Measurements from ENCODE around the gene GABRR2.
"Not testable (repeated sequence)": the region's sequence is repeated elsewhere in the genome, so short reads cannot be mapped to it uniquely, and the experiment has no call there.

The GABRR2 gene

DNA sequence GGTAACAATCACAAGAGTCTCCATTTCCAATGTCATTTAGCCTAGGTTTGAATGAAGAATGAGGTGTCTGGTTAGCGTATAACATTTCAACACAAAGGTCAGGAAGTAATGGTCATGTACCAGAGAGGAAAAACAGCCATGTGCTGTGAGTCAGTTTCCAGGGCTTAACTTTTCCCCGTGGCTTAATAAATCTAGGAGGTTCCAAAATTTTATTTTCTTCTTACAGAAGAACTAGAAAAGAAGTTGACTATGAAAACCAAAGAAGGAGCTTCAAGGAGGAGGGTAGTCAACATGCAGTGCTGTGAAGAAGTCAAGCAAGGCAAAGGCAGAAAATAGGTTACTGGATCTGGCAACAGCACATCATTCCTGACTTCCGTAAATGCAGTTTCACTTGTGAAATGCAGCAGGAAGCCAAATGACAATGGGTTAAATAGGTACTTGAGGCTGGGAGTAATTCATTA is 8.4 kb upstream of the GABRR2 start:
- DNase-seq, result no peak

DNA sequence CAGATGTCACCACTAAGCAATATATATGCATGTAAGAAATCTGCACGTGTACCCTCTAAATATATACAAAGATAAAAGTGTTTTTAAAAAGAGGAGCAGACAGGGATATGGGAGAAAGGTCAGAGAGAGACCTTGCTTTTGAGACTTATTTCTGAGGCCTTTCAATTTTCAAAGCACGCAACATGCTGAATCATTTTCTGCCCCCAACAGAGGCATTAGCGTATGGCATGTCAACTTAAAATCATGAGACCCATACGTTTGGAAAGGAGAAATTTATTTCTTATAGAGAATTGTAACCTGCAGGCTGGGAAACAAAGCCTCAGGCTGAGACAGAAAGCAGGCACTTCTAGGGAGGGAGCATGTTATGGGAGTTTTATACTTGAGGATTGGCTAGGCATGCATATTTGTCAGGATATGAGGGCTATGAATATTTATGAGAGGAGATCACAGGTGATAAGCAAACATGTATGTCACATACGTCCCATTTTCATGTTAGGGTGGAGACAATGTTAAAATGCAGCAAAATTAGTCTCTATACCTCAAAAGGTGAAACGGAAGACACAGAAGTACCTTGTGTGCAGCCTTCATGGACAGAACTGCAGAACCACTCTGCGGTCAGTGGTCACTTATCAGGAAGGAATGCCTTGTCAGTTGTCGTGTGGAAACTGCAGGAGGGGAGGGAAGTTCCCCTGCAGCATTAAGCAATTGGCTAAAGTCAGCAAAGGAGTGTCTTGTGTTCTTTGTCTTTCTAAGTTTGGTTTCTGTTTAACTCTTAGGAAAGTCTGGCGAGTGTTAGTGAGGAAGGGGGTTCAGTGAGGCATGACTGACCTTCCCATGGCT is 6.3 kb upstream of the GABRR2 start:
- DNase-seq, result no peak

DNA sequence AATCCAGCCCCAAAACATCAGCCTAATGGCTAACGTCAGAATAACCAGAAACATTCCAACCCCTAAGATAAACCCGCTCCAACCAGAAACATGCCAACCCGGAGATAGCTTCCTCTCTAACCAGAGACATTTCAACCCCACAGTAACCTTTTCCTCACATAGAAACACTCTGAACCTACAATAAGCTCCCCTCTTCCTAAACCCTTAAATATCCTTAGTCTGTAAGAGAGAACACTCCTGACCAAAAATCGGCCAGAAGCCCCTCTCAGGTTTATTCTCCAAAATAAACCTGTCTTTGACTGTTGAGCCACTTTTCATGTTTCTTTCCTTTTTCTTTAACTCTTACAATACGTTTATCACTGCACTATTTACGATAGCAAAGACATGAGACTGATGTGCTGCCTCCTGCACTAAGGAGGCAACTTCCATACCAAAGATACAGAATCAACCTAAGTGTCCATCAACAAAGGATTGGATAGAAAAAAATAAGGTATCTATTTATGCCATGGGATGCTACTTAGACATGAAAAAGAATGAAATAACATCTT is 5.0 kb upstream of the GABRR2 start:
- DNase-seq, result no peak

DNA sequence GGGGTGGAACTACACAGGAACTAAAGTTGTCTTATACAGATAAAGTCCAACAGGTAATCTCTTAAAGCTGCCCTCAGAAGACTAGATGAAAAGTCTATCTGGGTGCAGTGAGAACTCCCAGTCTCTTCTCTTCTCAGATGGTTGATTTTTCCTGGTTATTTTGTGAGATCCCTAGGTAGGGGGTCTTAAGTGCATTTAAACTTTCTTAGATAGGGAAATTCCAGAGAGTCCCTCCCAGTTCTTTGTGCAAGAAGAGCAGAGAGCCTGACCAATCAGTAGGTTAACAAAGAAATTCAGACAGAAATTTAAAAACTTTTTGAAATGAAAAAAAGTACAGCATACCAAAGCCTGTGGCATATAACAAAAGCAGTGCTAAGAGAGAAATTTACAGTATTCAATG is 2.0 kb upstream of the GABRR2 start:
- DNase-seq, result no peak

DNA sequence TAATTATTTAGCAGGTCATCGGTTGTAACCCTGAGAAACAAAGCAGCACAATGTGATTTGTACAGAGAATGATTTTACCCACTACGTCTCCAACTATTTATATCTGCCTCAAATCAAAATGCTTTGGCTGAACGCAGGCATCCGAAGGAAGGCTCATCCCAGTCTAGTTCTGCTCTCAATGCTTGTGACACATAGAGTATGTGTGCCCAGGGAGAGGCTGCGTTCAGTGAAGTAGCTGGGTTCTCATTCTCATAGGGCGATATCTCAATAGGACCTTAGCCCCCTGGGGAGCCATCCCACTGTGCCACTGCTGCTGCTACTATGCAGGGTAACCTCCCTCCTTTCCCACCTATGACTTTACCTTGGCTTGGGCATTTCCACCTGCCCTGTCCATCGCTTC is 407 bp downstream of the GABRR2 start:
- DNase-seq, result no peak

DNA sequence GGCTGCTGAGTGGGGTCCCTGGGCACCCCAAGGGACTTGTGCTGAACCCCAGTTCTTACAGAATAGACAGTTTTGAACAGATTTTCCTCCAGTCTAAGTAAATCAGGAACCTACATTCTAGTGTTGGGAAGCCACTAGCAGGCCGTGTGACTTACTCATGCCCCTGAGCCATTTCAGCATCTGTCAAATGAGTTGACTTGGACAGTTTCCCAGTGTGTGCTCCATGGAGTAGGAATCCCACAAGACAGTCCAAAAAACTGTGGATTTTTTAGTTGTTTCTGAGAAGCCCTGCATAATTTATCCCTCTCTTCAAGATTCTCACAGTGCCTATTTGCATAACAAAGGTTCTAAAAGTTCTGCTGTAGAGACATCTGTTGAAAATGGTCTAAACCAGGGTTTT is 2.1 kb downstream of the GABRR2 start:
- DNase-seq, result no peak

DNA sequence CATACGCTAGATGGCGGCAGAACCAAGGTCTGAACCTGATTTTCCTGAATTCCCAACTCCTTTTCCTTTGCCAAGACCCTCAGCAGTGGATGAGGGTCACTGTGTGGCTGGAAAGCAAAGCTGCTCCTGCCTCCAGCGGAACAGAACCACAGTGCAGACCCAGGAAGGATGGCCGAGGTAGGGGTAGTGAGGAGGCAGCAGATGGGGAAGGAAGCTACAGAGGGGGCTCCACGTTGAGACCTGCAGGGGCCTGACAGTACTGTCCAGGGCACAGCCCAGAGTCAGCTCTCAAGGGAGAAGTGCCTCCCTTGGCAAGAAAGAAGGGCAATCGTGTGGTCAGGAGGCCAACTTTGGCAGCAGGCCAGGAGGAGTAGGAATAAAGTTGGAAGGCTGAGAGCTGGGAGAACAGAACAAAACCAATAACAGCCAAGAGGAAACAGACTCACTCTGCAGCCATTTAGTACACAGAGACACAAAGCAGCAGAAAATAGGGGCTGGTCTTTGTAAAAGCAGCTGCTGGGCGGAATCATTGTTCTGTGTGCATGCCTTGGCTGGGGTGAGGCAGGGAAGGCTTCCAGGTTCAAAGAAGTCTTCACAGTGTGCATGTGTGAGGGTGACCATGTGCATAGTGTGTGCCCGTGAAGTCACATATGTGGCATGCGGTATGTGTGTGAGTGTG is 3.1 kb downstream of the GABRR2 start:
- no peak for DNase-seq

DNA sequence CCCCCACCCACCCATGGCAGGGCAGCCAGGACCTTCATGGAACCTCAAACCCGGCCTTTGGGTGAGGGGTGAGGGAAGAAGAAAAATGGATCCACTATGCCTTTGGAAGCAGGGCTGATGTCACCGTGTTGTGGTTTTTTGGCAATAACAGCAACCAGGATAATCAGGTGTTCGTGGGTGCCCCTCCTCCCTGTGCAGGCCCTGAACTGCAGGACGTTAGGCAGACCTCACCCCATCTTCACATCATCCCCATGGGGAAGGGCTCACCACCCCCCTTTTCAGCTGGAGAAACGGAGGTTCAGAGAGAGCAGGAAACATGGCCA is 3.6 kb downstream of the GABRR2 start:
- no peak for DNase-seq

DNA sequence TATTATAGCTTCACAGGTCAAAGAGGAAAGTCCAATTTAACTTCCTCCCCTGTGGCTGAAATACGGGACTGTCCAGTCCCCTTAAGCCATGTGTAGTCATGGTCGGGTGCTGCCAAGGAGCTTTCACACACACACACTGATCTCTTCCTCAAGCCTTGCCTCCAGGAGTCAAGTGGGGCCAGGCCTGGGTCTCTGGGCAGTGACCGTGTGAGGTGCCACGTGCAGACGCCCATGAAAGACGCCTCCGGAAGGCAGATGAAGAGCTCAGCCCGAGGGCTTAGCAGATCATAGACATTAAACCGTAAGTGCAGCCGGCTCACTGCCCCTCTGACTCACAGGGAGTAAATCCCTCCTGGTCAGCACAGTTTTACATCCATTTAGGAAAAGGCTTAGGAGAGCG is 4.2 kb downstream of the GABRR2 start:
- DNase-seq, result no peak

DNA sequence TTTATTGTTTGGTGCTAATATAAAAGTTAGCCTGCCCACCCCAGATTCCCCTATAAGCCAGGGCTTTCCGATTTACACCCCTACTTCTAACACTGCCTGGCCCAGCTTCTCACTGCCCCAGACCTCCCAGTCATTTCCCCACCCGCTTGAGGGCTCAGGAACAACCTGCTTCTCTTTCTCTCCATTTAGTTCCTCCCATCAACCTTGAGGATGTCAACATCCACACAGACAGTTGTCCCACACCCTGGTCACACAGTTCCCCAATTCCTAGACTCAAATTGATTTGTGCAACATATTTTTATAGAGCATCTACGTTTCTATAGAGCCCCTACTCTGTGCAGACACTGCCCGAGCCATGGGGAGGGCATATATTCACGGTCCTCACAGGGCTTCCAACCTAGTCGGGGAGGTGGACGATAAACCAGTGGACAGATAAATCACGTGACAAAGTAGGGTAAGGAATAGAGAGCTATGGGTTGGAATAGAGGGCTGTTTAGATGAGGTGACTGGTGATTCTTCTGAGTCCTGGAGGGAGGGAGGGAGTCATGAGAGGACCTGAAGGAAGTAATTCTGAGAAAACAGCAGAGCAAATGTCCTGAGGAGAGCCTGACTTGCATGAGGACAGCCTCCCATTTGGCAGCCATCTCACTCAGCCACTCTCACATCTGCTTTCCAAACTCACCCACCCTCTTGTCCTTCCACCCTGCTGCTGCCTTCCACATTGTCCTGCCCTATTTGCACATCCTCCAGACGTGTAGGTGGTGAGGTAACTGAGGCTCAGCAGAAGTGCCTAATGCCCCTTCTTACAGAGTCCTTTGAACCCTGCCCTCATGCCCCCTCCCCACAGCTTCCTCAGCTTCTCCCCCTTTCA is 6.3 kb downstream of the GABRR2 start:
- no peak for DNase-seq

DNA sequence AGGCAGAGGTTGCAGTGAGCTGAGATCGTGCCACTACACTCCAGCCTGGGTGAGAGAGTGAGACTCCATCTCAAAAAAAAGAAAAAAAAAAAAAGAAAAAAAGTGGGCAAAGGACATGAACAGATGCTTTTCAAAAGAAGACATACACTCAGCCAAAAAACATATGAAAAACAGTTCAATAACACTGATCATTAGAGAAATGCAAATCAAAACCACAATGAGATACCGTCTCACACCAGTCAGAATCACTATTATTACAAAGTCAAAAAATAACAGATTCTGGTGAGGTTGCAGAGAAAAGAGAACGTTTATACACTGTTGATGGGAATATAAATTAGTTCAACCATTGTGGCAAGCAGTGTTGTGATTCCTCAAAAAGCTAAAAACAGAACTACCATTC is 10.6 kb downstream of the GABRR2 start:
- DNase-seq, result not testable (repeated sequence)

DNA sequence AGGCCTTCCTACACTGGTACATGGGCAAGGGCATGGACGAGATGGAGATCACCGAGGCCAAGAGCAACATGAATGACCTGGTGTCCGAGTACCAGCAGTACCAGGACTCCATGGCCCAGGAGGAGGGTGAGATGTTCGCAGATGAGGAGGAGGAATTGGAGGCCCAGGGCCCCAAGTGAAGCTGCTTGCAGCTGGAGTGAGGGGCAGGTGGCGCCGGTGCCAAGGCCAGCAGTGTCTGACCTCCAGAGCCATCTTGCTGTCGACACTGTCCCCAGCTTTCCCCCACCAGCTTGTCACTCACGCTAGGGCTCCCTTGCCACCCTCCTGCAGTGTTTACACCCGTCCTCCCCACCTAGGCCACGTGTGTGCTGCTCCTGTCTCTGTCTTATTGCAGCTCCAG is 12.2 kb downstream of the GABRR2 start:
- DNase-seq, result no peak

DNA sequence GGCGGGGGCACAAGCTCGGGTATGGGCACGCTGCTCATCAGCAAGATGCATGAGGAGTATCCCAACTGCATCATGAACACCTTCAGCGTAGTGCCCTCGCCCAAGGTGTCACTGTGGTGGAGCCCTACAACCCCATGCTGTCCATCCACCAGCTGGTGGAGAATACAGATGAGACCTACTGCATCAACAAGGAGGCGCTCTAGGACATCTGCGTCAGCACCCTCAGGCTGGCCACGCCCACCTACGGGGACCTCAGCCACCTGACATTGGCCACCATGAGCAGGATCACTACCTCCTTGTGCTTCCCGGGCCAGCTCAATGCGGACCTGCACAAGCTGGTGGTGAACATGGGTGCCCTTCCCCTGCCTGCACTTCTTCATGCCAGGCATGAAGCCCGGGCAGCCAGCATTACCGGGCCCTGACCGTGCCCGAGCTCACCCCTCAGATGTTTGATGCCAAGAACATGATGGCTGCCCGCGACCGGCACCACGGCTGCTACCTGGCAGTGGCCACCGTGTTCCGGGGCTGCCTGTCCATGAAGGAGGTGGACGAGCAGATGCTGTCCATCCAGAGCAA is 12.8 kb downstream of the GABRR2 start:
- DNase-seq, result no peak

DNA sequence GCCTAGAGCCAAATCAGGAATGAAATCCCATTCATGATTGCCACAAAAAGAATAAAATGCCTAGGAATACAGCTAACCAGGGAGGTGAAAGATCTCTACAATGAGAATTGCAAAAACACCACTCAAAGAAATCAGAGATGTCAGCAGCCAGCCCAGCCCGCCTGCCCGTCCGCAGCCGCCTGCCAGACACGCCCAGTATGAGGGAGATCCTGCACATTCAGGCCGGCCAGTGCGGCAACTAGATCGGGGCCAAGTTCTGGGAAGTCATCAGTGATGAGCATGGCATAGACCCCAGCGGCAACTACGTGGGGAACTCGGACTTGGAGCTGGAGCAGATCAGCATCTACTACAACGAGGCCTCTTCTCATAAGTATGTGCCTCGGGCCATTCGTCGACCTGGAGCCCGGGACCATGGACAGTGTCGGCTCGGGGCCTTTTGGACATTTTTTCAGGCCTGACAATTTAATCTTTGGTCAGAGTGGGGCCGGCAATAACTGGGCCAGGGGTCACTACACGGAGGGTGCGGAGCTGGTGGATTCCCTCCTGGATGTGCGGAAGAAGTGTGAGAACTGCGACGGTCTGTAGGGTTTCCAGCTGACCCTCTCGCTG is 13.4 kb downstream of the GABRR2 start:
- no peak for DNase-seq

DNA sequence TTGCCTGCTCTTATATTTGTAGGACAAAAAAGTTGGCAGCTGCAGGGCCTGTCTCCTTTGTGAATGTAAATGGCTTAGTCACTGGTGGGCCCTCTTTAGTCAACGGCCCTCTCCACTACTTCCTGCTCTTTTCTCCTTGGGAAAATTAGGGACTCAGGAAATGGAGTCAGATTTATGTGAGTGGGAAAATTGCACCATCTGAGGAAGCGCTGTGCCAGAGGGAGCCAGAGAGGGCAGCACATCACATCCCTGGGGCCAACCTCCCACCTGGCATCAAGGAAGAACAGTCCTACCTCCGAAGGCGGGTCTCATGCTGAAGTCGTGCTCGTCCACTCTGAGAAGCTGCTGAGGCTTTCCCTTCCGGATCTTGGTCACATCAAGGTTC is 15.6 kb downstream of the GABRR2 start:
- DNase-seq, result no peak

DNA sequence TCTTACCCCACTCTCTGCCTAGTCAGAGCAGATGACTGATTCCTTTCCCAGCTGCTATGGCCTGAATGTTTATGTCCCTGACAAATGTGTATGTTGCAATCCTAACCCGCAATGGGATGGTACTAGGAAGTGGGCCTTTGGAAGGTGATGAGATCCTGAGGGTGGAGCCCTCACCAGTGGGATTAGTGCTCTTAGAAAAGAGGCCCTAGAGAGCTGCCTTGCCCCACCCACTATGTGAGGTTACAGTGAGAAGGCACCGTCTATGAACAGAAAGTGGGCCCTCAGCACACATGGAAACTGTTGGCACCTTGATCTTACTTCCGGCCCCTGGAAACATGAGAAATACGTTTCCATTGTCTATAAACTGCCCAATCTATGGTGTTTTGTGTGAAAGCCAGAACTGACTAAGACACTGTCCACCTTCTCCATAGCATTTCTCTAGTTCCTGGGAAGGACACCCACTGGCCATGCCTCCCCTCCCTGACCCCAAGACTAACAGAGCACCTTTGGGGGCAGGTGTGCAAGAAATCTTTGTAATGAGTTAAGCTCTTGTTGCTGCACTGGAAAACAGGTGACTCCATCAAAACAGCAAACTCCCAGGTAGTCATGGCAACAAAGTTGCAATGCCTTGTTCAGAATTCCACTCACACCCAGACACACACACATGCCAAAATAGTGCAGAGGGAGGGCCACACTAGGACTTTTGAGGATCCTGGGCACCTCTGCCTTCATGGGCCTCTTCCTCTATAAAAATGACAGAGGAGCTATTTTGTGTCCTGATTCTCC is 16.2 kb downstream of the GABRR2 start:
- DNase-seq, result no peak

DNA sequence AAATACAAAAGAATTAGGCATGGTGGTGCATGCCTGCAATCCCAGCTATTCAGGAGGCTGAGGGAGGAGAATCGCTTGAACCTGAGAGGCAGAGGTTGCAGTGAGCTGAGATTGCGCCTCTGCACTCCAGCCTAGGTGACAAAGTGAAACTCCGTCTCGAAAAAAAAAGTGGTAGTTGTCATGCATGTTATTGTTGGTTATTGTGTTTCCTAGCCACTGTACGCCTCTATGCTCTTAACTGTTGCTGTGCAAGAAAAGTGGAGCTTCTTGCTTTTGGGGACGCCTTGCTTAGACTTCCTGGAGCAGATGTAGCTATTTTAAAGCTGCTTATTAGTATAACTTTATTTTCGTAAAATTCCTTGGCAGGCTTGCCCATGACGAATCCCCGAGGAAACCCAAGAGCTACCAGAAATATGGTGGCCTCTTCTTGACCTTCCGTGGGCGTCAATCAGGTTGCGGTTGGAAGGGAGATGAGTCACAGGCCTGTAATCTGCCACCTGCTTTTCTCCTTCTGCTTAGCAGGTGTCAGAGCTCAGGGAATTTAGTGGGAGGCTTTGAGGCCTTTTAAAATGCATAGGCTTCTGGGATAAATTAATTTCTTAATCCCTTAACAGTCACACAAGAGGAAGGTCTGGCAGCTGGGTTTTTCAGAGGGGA is 17.3 kb downstream of the GABRR2 start:
- no peak for DNase-seq

DNA sequence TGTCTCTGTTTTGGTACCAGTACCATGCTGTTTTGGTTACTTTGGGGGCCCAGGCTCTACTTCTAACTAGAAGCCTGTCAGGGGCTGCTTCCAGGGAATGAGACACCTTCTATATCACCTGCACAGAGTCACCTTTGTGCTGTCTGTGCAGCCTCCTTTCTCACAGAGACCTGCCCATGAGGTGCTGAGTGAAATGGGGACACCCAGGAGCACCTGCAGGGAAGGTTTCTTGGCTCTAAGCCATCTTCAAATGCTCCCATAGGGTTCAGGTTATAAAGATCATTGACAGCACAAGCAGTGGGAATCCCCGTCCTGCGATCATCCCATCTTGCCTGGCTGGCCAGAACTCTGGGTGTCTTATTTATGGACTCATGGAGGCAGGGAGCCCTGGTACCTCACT is 19.1 kb downstream of the GABRR2 start:
- DNase-seq, result no peak

DNA sequence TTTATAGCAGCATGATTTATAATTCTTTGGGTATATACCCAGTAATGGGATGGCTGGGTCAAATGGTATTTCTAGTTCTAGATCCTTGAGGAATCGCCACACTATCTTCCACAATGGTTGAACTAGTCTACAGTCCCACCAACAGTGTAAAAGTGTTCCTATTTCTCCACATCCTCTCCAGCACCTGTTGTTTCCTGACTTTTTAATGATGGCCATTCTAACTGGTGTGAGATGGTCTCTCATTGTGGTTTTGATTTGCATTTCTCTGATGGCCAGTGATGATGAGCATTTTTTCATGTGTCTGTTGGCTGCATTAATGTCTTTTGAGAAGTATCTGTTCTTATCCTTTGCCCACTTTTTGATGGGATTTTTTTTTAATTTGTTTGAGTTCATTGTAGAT is 20.0 kb downstream of the GABRR2 start:
- not testable (repeated sequence) for DNase-seq

DNA sequence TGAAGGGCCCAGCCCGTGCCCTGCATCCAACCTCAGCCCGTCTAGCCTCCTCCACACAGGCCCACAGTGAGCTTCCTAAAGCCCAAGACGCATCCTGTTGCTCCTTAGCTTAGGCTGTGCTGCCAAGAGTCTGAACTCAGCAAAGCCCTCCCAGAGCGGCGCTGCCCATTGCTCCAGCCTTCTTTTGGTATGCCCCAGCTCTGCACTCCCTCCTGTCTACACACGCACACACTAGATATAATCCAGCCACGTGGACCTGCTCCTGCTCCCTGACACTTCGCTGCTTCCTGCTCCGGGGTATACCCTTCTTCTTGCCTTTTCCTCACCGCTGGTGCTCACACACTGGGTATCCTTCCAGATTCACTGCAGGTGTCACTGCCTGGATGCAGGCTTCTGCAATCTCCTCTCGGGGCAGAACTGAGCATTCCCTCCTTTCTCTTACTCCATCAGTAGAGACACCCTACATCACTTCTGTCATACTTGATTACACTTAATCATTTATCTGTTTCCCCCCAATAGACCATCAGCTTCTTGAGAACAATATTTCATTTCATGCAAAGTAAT is 23.8 kb downstream of the GABRR2 start:
- DNase-seq, result no peak
